AG04449 (cell line): Measurements from ENCODE around the gene EXOC6B.

Source experiments
- CTCF ChIA-PET: fragments of 350-600 bp; formaldehyde crosslinking; extraction: SDS; loops from one replicate; lab custom pipeline; 2021; ENCODE audit warnings: antibody characterized with exemption; lab: Yijun Ruan, JAX
- POLR2A ChIA-PET: fragments of 400-600, 350-600 bp; formaldehyde crosslinking; extraction: SDS; loops from one replicate; lab custom pipeline; 2020; ENCODE audit warnings: antibody characterized with exemption, inconsistent platforms; lab: Yijun Ruan, JAX
- DNase-seq: peaks from one replicate; pipeline ENCODE4 v3.0.0-alpha.2; 2010; ENCODE audit warnings: low read depth, low spot score
- H3K4me3 ChIP-seq: 2 replicates; pipeline ENCODE4 v1.5.1; 2011; ENCODE audit warnings: low read depth, mild to moderate bottlenecking, control low read depth, low read length
- TF ChIP-seq, protein P1 (sequence below): IDR thresholded peaks from one replicate; pipeline ENCODE4 v1.5.1; 2011; ENCODE audit warnings: mild to moderate bottlenecking, moderate library complexity, low read length, control low read depth, inconsistent platforms; ENCODE audit not compliant: insufficient read depth; ENCODE audit errors: missing control alignments

The EXOC6B gene

GRCh38 chr2:72827966-72828646 is 2.3 kb upstream of the EXOC6B start:
- peak; percentile 29 for DNase-seq
- TF ChIP-seq, protein P1, sequence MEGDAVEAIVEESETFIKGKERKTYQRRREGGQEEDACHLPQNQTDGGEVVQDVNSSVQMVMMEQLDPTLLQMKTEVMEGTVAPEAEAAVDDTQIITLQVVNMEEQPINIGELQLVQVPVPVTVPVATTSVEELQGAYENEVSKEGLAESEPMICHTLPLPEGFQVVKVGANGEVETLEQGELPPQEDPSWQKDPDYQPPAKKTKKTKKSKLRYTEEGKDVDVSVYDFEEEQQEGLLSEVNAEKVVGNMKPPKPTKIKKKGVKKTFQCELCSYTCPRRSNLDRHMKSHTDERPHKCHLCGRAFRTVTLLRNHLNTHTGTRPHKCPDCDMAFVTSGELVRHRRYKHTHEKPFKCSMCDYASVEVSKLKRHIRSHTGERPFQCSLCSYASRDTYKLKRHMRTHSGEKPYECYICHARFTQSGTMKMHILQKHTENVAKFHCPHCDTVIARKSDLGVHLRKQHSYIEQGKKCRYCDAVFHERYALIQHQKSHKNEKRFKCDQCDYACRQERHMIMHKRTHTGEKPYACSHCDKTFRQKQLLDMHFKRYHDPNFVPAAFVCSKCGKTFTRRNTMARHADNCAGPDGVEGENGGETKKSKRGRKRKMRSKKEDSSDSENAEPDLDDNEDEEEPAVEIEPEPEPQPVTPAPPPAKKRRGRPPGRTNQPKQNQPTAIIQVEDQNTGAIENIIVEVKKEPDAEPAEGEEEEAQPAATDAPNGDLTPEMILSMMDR: no peak
- CTCF ChIA-PET: interaction anchor here (0.6 to 4.8 kb wide), 2 partner anchors 34 to 58 kb away, joined by 3 to 19 read pairs; no protein-coding TSS in a partner anchor
- no peak overlapping the region for H3K4me3 ChIP-seq
- POLR2A ChIA-PET: no interaction called here

DNA sequence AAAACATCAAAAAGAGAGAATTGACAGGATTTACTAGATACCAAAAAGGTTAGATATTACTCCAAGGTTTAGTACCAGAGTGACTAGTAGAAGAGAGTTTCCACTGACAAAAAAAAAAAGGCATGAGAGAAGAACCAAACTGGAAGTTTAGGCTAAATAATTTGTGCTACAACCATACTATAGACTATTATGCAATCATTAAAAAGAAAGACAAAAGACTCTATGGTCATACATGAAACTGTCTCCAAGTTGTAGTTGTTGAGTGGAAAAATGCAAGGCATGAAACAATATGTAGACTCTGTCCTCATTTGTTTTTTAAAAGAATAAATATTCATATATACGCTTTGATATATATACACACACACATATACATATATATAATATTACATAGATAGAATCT is 1.7 kb upstream of the EXOC6B start:
- DNase-seq: no peak
- CTCF ChIA-PET: interaction anchor here (0.6 kb wide), 1 partner anchor 57 kb away, joined by 3 read pairs; no protein-coding TSS in a partner anchor
- H3K4me3 ChIP-seq: no peak overlapping the region
- POLR2A ChIA-PET: no interaction called here
- TF ChIP-seq, protein P1: no peak

DNA sequence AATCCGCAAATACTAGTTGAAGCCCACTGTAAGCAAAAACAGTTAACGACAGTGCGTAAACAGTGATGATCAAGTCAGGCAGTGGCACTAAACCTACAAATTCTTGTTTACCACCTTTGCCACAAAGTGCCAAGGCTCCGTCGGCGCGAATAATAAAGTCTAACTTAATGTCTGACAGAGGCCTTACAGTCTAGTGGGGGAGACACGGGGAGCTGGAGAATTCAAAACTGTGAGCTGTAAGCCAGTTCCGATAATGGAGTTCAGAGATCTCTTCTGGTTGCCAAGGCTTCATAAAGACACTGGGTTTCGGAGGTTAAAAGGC is 284 bp upstream of the EXOC6B start:
- ChIA-PET CTCF (interaction anchor here (0.9 to 1.0 kb wide), 2 partner anchors 11 to 38 kb away, joined by 3 to 4 read pairs; no protein-coding TSS in a partner anchor), POLR2A (no interaction called here)
- TF ChIP-seq, protein P1: no peak
- H3K4me3 ChIP-seq: no peak overlapping the region
- no peak for DNase-seq

GRCh38 chr2:72824224-72824842 is 1.5 kb downstream of the EXOC6B start:
- CTCF ChIA-PET: interaction anchor here (1.0 to 1.5 kb wide), 5 partner anchors 15 to 352 kb away, joined by 3 to 6 read pairs (median 4); no protein-coding TSS in a partner anchor
- DNase-seq: no peak

DNA sequence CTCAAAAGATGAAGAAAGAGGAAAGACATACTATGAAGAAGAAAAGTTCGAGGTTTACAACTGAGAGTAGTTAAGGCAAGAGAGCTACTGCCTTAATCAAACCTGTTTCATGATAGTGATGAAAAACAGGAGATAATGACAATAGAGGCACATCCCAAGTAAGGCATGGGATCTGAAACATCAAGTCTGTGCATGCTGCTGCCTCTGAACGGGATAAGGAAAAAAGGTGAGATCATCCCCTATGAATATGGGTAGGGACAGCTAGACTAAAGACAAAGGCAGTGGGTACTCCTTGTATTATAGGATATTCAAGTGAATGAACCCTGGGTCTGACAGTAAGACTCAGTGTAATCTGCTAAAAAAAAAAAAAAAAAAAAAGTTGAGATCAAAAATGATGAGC is 3.0 kb downstream of the EXOC6B start:
- H3K4me3 ChIP-seq: no peak overlapping the region
- ChIA-PET CTCF (interaction anchor here (0.9 to 1.2 kb wide), 4 partner anchors 9 to 355 kb away, joined by 3 to 5 read pairs (median 4); no protein-coding TSS in a partner anchor), POLR2A (no interaction called here)
- DNase-seq: no peak
- TF ChIP-seq, protein P1: no peak

More at GRCh38 chr2:72824224-72824842, 1.5 kb downstream of the EXOC6B start:
- POLR2A ChIA-PET: no interaction called here
- peak overlapping the region; percentile 88 for H3K4me3 ChIP-seq
- TF ChIP-seq, protein P1: no peak

GRCh38 chr2:72821983-72822382 is 3.9 kb downstream of the EXOC6B start:
- CTCF ChIA-PET: interaction anchor here (0.9 to 1.4 kb wide), 5 partner anchors 8 to 355 kb away, joined by 3 to 5 read pairs (median 4); no protein-coding TSS in a partner anchor
- POLR2A ChIA-PET: no interaction called here
- no peak overlapping the region for H3K4me3 ChIP-seq

More at GRCh38 chr2:72821983-72822382, 3.9 kb downstream of the EXOC6B start:
- DNase-seq: no peak
- TF ChIP-seq, protein P1: no peak
